MM.1S (cell line): Measurements from ENCODE around the gene DDIT4.
A peak's percentile ranks its signal among the peaks of the same experiment; 100 is the strongest.

Experiments
- DNase-seq: peaks from one replicate; pipeline ENCODE4 v3.0.0-alpha.2; 2015
- H2AFZ ChIP-seq: fragments of 300-600 bp; sonication (generic); 2 replicates; pipeline ENCODE4 v1.6.0; 2016; ENCODE audit warnings: antibody characterized with exemption, low read length
- H3F3A ChIP-seq: fragments of 300-600 bp; sonication (generic); 2 replicates; pipeline ENCODE4 v1.6.1; 2016; ENCODE audit warnings: mild to moderate bottlenecking, antibody characterized with exemption, low read length, moderate library complexity, mixed read lengths; ENCODE audit not compliant: insufficient read depth
- H3K27ac ChIP-seq: fragments of 300-600 bp; sonication (generic); 2 replicates; pipeline ENCODE4 v1.5.1; 2016; ENCODE audit warnings: mild to moderate bottlenecking, low read length
- H3K27me3 ChIP-seq: fragments of 300-600 bp; sonication (generic); replicated peaks from 2 replicates; pipeline ENCODE4 v1.6.0; 2016; ENCODE audit warnings: low read length; ENCODE audit not compliant: insufficient read depth
- H3K36me3 ChIP-seq: fragments of 300-600 bp; sonication (generic); replicated peaks from 2 replicates; pipeline ENCODE4 v1.6.1; 2016; ENCODE audit warnings: mild to moderate bottlenecking, low read length, mixed read lengths; ENCODE audit not compliant: insufficient read depth
- H3K4me1 ChIP-seq: fragments of 300-600 bp; sonication (generic); 2 replicates; pipeline ENCODE4 v1.6.1; 2016; ENCODE audit warnings: low read length, mixed read lengths
- H3K4me2 ChIP-seq: fragments of 300-600 bp; sonication (generic); 2 replicates; pipeline ENCODE4 v1.6.0; 2016; ENCODE audit warnings: low read depth, low read length
- H3K4me3 ChIP-seq: fragments of 300-600 bp; sonication (generic); 2 replicates; pipeline ENCODE4 v1.5.1; 2016; ENCODE audit warnings: low read length, mixed read lengths
- H3K79me2 ChIP-seq: fragments of 300-600 bp; sonication (generic); 2 replicates; pipeline ENCODE4 v1.6.1; 2016; ENCODE audit warnings: mixed run types, low read length, mixed read lengths
- H3K9ac ChIP-seq: fragments of 300-600 bp; sonication (generic); 2 replicates; pipeline ENCODE4 v1.6.1; 2016; ENCODE audit warnings: low read length, mixed read lengths
- H3K9me2 ChIP-seq: fragments of 300-600 bp; sonication (generic); replicated peaks from 2 replicates; pipeline ENCODE4 v1.6.1; 2016; ENCODE audit warnings: mild to moderate bottlenecking, low read length, mixed read lengths; ENCODE audit not compliant: insufficient read depth
- H3K9me3 ChIP-seq: fragments of 300-600 bp; sonication (generic); replicated peaks from 2 replicates; pipeline ENCODE4 v1.6.1; 2016; ENCODE audit warnings: mild to moderate bottlenecking, low read length, mixed read lengths; ENCODE audit not compliant: insufficient read depth
- H4K20me1 ChIP-seq: fragments of 300-600 bp; sonication (generic); 2 replicates; pipeline ENCODE4 v1.6.1; 2016; ENCODE audit warnings: mild to moderate bottlenecking, low read length, moderate library complexity, mixed read lengths; ENCODE audit not compliant: insufficient read depth
- CTCF ChIP-seq: fragments of 300-600 bp; sonication (generic); IDR thresholded peaks from 2 replicates; pipeline ENCODE4 v1.5.1; 2016; ENCODE audit warnings: antibody characterized with exemption, low read length, mixed read lengths
- EZH2 ChIP-seq: fragments of 300-600 bp; sonication (generic); optimal IDR thresholded peaks from 2 replicates; pipeline ENCODE3; 2017; ENCODE audit warnings: low read depth, mild to moderate bottlenecking, antibody characterized with exemption, low read length, mixed read lengths
- EZH2phosphoT487 ChIP-seq: fragments of 300-600 bp; sonication (generic); IDR thresholded peaks from 2 replicates; pipeline ENCODE4 v1.6.1; 2018; ENCODE audit warnings: antibody characterized with exemption, low read length

The DDIT4 gene

GRCh38 chr10:72316748-72317435 is 43.2 kb downstream of the DDIT4 start:
- TF ChIP-seq CTCF (no peak), EZH2 (no peak), EZH2phosphoT487 (no peak)
- Histone ChIP-seq H3K4me2 (no peak overlapping the region), H2AFZ (no peak overlapping the region), H3F3A (peaks cover 28% of the 10 kb centered on the region), H3K9me3 (no peaks in the 10 kb centered on the region), H3K9me2 (no peaks in the 10 kb centered on the region), H3K27me3 (no peaks in the 10 kb centered on the region), H4K20me1 (no peaks in the 10 kb centered on the region), H3K4me1 (peaks cover 33% of the 10 kb centered on the region), H3K4me3 (no peak overlapping the region), H3K79me2 (no peaks in the 10 kb centered on the region), H3K36me3 (no peaks in the 10 kb centered on the region), H3K27ac (no peak overlapping the region), H3K9ac (no peak overlapping the region)
- DNase-seq, result no peak

- H2AFZ ChIP-seq, result peak overlapping the region; percentile 82; the same call in 1 of the 2 replicates
- H3K79me2 ChIP-seq, result no peaks in the 10 kb centered on the region
- peak overlapping the region; percentile 94 for H3K4me2 ChIP-seq
- peak overlapping the region; percentile 91 for H3K9ac ChIP-seq
- no peak for TF ChIP-seq EZH2
- H3K27me3 ChIP-seq, result no peaks in the 10 kb centered on the region
- H3K36me3 ChIP-seq, result no peaks in the 10 kb centered on the region
- H3K4me1 ChIP-seq, result peaks cover 44% of the 10 kb centered on the region
- peak overlapping the region; percentile 95 for H3K27ac ChIP-seq
- H3F3A ChIP-seq, result peaks cover 28% of the 10 kb centered on the region
- no peaks in the 10 kb centered on the region for H4K20me1 ChIP-seq
- H3K9me2 ChIP-seq, result no peaks in the 10 kb centered on the region
- DNase-seq, result no peak
- no peaks in the 10 kb centered on the region for H3K9me3 ChIP-seq
- H3K4me3 ChIP-seq, result peak overlapping the region; percentile 59
Measured at GRCh38 chr10:72318418-72319262, 44.9 kb downstream of the DDIT4 start.

- H3K79me2 ChIP-seq, result no peaks in the 10 kb centered on the region
- peaks cover 44% of the 10 kb centered on the region for H3K4me1 ChIP-seq
- TF ChIP-seq EZH2phosphoT487, result no peak
- TF ChIP-seq EZH2, result no peak
- no peak for TF ChIP-seq CTCF
- no peaks in the 10 kb centered on the region for H3K9me2 ChIP-seq
- H3K4me2 ChIP-seq, result peak overlapping the region; percentile 94
- DNase-seq, result peak; percentile 93
- H3K36me3 ChIP-seq, result no peaks in the 10 kb centered on the region
- H3K27me3 ChIP-seq, result no peaks in the 10 kb centered on the region
- H3F3A ChIP-seq, result peaks cover 28% of the 10 kb centered on the region
- H3K9me3 ChIP-seq, result no peaks in the 10 kb centered on the region
- H3K27ac ChIP-seq, result peak overlapping the region; percentile 95
- peak overlapping the region; percentile 82 for H2AFZ ChIP-seq
- H3K9ac ChIP-seq, result peak overlapping the region; percentile 91
- H3K4me3 ChIP-seq, result peak overlapping the region; percentile 59
- H4K20me1 ChIP-seq, result no peaks in the 10 kb centered on the region
Measured at GRCh38 chr10:72319416-72320254, 45.9 kb downstream of the DDIT4 start.
